Transverse colon (tissue), 4 donors: ENCODE measurements around the gene IGF1. TPM values are rescaled to one million over a fixed set of nuclear protein-coding genes. Genes with fewer than 3 reads are reported as not detected.

Experiments used
- DNase-seq: peaks from one replicate; pipeline ENCODE4 v3.0.0-alpha.2; 2019
- H3K27ac ChIP-seq, 4 donors: fragments of 200-600 bp; sonication (generic); 2 replicates each; pipeline ENCODE4 v1.5.1; 2016 to 2018; ENCODE audit warnings: inconsistent platforms in 4 of 4
- H3K27me3 ChIP-seq: fragments of 200-600 bp; sonication (generic); 2 replicates; pipeline ENCODE4 v1.5.1; 2017; ENCODE audit warnings: inconsistent platforms
- H3K36me3 ChIP-seq, 4 donors: fragments of 200-600 bp; sonication (generic); 2 replicates each; pipeline ENCODE4 v1.5.1; 2017 to 2019; ENCODE audit warnings: inconsistent platforms in 4 of 4
- H3K4me1 ChIP-seq, 4 donors: fragments of 200-600 bp; sonication (generic); 2 replicates each; pipeline ENCODE4 v1.5.1; 2017 to 2020; ENCODE audit warnings: inconsistent platforms in 4 of 4
- H3K4me3 ChIP-seq, 4 donors: fragments of 200-600 bp; sonication (generic); 1 replicate in 1 of 4; 2 replicates in 3 of 4; pipeline versions ENCODE4 v1.5.1 to v1.6.1; 2017 to 2019; ENCODE audit warnings: inconsistent platforms in 4 of 4
- H3K9me3 ChIP-seq, 2 donors: fragments of 200-600 bp; sonication (generic); 2 replicates each; pipeline ENCODE4 v1.5.1; 2017 to 2019; ENCODE audit warnings: inconsistent platforms in 2 of 2
- CTCF ChIP-seq, 5 experiments: fragments of 200-600 bp in 3 of 5; fragments of 450-650 bp in 2 of 5; sonication (generic) in 3 of 5; IDR thresholded peaks; 1 replicate in 2 of 5; 2 replicates in 3 of 5; pipeline ENCODE4 v1.5.1; 2016 to 2017; ENCODE audit warnings: antibody characterized with exemption in 5 of 5, inconsistent platforms in 3 of 5, mild to moderate bottlenecking in 2 of 5, moderate library complexity in 1 of 5
- EP300 ChIP-seq: sonication (generic); formaldehyde crosslinking; IDR thresholded peaks from one replicate; pipeline ENCODE4 v1.6.1; 2017; ENCODE audit warnings: antibody characterized with exemption, low read depth
- POLR2A ChIP-seq: fragments of 450-650 bp; IDR thresholded peaks from one replicate; pipeline ENCODE4 v1.6.1; 2016; ENCODE audit warnings: antibody characterized with exemption, mild to moderate bottlenecking, moderate library complexity
- POLR2AphosphoS5 ChIP-seq, 3 donors: sonication (generic); formaldehyde crosslinking; IDR thresholded peaks; one replicate each; pipeline ENCODE4 v1.6.1; 2016; ENCODE audit warnings: antibody characterized with exemption in 3 of 3
- WGBS, 2 donors: methylation state at CpG; one replicate each; pipeline ENCODE4 v1.1.5; 2018; ENCODE audit warnings: low coverage in 1 of 2; 5-methylcytosine and 5-hydroxymethylcytosine counted together
- in situ Hi-C, 4 donors: fragments of 200-750 bp; cut with MboI; loops; one replicate each; pipeline versions ENCODE4 v1.15.0 to v1.15.1; 2017; ENCODE audit warnings: low sequenced_read_pairs in 3 of 4, low pct_ligation_motif_present in 1 of 4, low pct_unique_long_range_greater_than_20kb in 1 of 4
- intact Hi-C: fragments of 100-400 bp; cut with DNase I; formaldehyde crosslinking; loops from one replicate; pipeline ENCODE4 v1.15.1; 2023; ENCODE audit warnings: low total_unique reads
- total RNA-seq, 4 donors: library from RNA; depleted of rRNA; stranded (reverse); fragments of >200 nt; gene quantifications; one replicate each; pipeline ENCODE4 v1.1.0, GENCODE V29; 2016

IGF1 gene
- total RNA-seq, 4 donors from 2014 or later: 2.2 to 15.5 (median 5.4) TPM

DNA sequence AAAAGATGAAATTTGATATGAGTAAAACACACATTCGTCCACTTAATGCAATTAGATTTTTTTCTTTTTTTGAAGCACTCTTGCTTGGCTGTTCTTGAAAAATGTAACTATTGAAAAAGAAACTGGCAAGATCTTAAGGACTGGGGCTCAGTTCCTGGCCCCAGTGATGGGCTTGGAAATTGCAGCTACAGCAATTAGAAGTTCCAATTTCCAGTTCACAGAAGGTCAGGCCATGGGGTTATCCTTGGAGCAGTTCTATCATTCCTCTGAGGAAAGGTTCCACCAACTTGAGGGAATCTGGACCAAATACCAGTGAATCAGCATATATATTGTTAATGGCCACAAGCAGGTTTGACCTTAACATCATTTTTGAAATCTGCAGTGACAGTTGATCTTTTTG is 18.9 kb downstream of the IGF1 start:
- no peak for DNase-seq
- H3K9me3 ChIP-seq: no peaks in the 10 kb centered on the region
- H3K4me3 ChIP-seq: no peak overlapping the region
- 67 to 81% methylated on average over 1 of the region's 1 CpG for WGBS, 2 donors
- H3K4me1 ChIP-seq: no peaks in the 10 kb centered on the region
- in situ Hi-C loops: no loop called here
- H3K36me3 ChIP-seq: no peaks in the 10 kb centered on the region
- no peaks in the 10 kb centered on the region for H3K27me3 ChIP-seq
- intact Hi-C loops: no loop called here
- H3K27ac ChIP-seq: no peak overlapping the region
- TF ChIP-seq POLR2AphosphoS5 (IDR thresholded peaks at IDR 0.05): no peak
- no peak for TF ChIP-seq EP300
- no peak for TF ChIP-seq CTCF (IDR thresholded peaks at IDR 0.05)
- TF ChIP-seq POLR2A: no peak

GRCh38 chr12:102459314-102459713 is 21.0 kb downstream of the IGF1 start:
- Histone ChIP-seq H3K27me3 (no peaks in the 10 kb centered on the region), H3K4me1 (no peaks in the 10 kb centered on the region), H3K4me3 (no peak overlapping the region), H3K27ac (no peak overlapping the region), H3K9me3 (no peaks in the 10 kb centered on the region), H3K36me3 (no peaks in the 10 kb centered on the region)
- 73 to 80% methylated on average over 5 of the region's 5 CpGs for WGBS, 2 donors
- DNase-seq: no peak
- in situ Hi-C loops: loop anchor here in 1 of 4 donors (10.0 kb wide), 1 partner anchor 65 kb away; no protein-coding TSS in a partner anchor
- intact Hi-C loops: no loop called here
- no peak for TF ChIP-seq CTCF (IDR thresholded peaks at IDR 0.05)
- peak in 1 of 3 donors; percentile 25 for TF ChIP-seq POLR2AphosphoS5 (IDR thresholded peaks at IDR 0.05)
- no peak for TF ChIP-seq POLR2A

- no peaks in the 10 kb centered on the region for H3K4me1 ChIP-seq
- WGBS, 2 donors: 77 to 89% methylated on average over 1 to 4 of the region's 4 CpGs
- DNase-seq: peak; percentile 19
- no peaks in the 10 kb centered on the region for H3K27me3 ChIP-seq
- in situ Hi-C loops: loop anchor here in 1 of 4 donors (10.0 kb wide), 1 partner anchor 60 kb away; no protein-coding TSS in a partner anchor
- no peaks in the 10 kb centered on the region for H3K36me3 ChIP-seq
- intact Hi-C loops: no loop called here
- H3K9me3 ChIP-seq: no peaks in the 10 kb centered on the region
- peak overlapping the region in 1 of 4 donors; percentile 31 for H3K27ac ChIP-seq
- TF ChIP-seq POLR2A (no peak), POLR2AphosphoS5 (IDR thresholded peaks at IDR 0.05) (peak in 1 of 3 donors; percentile 45)
- no peak overlapping the region for H3K4me3 ChIP-seq
Observed at GRCh38 chr12:102454808-102455760, 25.3 kb downstream of the IGF1 start.

GRCh38 chr12:102454330-102454729 is 26.0 kb downstream of the IGF1 start:
- no peak for DNase-seq
- no peak overlapping the region for H3K4me3 ChIP-seq
- H3K4me1 ChIP-seq: no peaks in the 10 kb centered on the region
- 79 to 82% methylated on average over 2 of the region's 2 CpGs for WGBS, 2 donors
- no peaks in the 10 kb centered on the region for H3K9me3 ChIP-seq
- in situ Hi-C loops: loop anchor here in 1 of 4 donors (10.0 kb wide), 1 partner anchor 60 kb away; no protein-coding TSS in a partner anchor
- H3K36me3 ChIP-seq: no peaks in the 10 kb centered on the region
- H3K27me3 ChIP-seq: no peaks in the 10 kb centered on the region
- H3K27ac ChIP-seq: peak overlapping the region in 1 of 4 donors; percentile 31
- TF ChIP-seq POLR2AphosphoS5 (IDR thresholded peaks at IDR 0.05) (no peak), POLR2A (no peak), EP300 (no peak), CTCF (IDR thresholded peaks at IDR 0.05) (no peak)
- intact Hi-C loops: no loop called here
